ENCODE results near the gene CIAO3. TPM values are rescaled to one million over a fixed set of nuclear protein-coding genes. Genes with fewer than 3 reads are reported as not detected.

The CIAO3 gene
- total RNA-seq, 1 experiment from 2014 or later: 21.9 TPM

DNA sequence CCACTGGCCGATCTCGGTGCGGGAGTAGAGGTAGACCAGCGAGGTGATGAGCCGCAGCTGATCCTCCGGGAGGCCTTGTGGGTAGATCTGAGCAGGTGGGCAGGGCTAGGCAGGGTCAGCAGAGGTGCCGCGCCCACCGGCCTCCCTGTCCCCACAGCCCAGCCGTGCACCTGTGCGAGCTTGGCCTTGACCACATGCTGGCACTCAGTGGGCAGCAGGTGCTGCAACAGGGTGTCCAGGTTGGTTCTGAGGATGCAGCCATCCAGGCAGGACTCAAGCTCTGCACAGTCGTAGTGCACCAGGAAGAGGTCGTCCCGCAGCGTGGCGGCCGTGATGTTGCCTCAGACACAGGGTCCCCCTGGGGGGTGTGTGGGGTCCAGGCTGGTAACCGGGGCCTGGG lies 32.2 kb upstream of the CIAO3 start:
- Histone ChIP-seq H4K20me1 (ENCODE audit: control insufficient read depth, insufficient read depth, insufficient read length) (no peaks in the 10 kb centered on the region), H2BK20ac (ENCODE audit: low read depth, low read length, poor library complexity, severe bottlenecking) (no peak overlapping the region), H2AFZ (ENCODE audit: low read length) (no peak overlapping the region), H3K9ac (ENCODE audit: extremely low read depth, insufficient read length, low read length) (no peak overlapping the region), H3K79me2 (ENCODE audit: insufficient read depth, low read length) (no peaks in the 10 kb centered on the region), H3K18ac (ENCODE audit: insufficient read length, low read depth, low read length) (no peak overlapping the region), H4K91ac (ENCODE audit: insufficient read length, low read depth, low read length) (no peak overlapping the region), H3K4me1 (ENCODE audit: insufficient read depth, low read length) (no peaks in the 10 kb centered on the region), H3K14ac (ENCODE audit: insufficient read depth, low read length) (no peak overlapping the region), H3K79me1 (ENCODE audit: insufficient read depth, low read depth, low read length, poor library complexity, severe bottlenecking) (no peaks in the 10 kb centered on the region), H3K27ac (ENCODE audit: insufficient read length, low read depth, low read length) (no peak overlapping the region), H3K27me3 (ENCODE audit: insufficient read depth, low read length) (no peaks in the 10 kb centered on the region), H2BK5ac (ENCODE audit: insufficient read length, low read length) (no peak overlapping the region), H4K8ac (replicated peaks; ENCODE audit: insufficient read length, low read depth, low read length) (no peak overlapping the region), H4K5ac (ENCODE audit: insufficient read length, low read depth, low read length) (no peak overlapping the region), H2BK120ac (ENCODE audit: low read depth, low read length, poor library complexity, severe bottlenecking) (no peak overlapping the region), H3K56ac (ENCODE audit: insufficient read length, low read depth, low read length) (no peak overlapping the region), H3T11ph (ENCODE audit: low read length) (no peak overlapping the region), H2AK5ac (ENCODE audit: insufficient read length, low read length) (no peak overlapping the region), H3K9me3 (ENCODE audit: control insufficient read depth, low read depth, low read length) (no peaks in the 10 kb centered on the region), H3K23me2 (ENCODE audit: insufficient read length, low read depth, low read length, poor library complexity, severe bottlenecking) (no peaks in the 10 kb centered on the region), H3K23ac (ENCODE audit: insufficient read length, low read depth, low read length) (no peak overlapping the region), H3K4me2 (ENCODE audit: insufficient read depth, insufficient read length, low read length) (no peak overlapping the region), H2BK15ac (ENCODE audit: low read depth, low read length) (no peak overlapping the region), H2BK12ac (ENCODE audit: insufficient read length, low read depth, low read length) (no peak overlapping the region), H3K4ac (ENCODE audit: low read depth, low read length) (no peak overlapping the region)
- Mint-ChIP-seq H3K27ac (no peak overlapping the region), H3K9me3 (no peaks in the 10 kb centered on the region; a peak in 1 of 5 replicates), H3K36me3 (ENCODE audit: insufficient read depth in 1 of 3, low read depth in 3 of 3) (no peaks in the 10 kb centered on the region), H3K4me1 (peaks cover 0 to 2% of the 10 kb centered on the region in 2 experiments; a peak in 1 of 4 replicates), H3K27me3 (ENCODE audit: low read depth) (peaks cover 18% of the 10 kb centered on the region), H3K4me3 (no peak overlapping the region)
- no peak for DNase-seq
- WGBS (ENCODE audit: extremely low coverage, insufficient read length, low lambda C conversion rate): no CpG with 5 or more reads among the region's 18 CpGs
- TF ChIP-seq, protein P1, sequence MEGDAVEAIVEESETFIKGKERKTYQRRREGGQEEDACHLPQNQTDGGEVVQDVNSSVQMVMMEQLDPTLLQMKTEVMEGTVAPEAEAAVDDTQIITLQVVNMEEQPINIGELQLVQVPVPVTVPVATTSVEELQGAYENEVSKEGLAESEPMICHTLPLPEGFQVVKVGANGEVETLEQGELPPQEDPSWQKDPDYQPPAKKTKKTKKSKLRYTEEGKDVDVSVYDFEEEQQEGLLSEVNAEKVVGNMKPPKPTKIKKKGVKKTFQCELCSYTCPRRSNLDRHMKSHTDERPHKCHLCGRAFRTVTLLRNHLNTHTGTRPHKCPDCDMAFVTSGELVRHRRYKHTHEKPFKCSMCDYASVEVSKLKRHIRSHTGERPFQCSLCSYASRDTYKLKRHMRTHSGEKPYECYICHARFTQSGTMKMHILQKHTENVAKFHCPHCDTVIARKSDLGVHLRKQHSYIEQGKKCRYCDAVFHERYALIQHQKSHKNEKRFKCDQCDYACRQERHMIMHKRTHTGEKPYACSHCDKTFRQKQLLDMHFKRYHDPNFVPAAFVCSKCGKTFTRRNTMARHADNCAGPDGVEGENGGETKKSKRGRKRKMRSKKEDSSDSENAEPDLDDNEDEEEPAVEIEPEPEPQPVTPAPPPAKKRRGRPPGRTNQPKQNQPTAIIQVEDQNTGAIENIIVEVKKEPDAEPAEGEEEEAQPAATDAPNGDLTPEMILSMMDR (conservative IDR thresholded peaks at IDR 0.05): no peak

All from H9 (cell line).